ENCODE results near the gene NTM. TPM values are rescaled to one million over a fixed set of nuclear protein-coding genes. Genes with fewer than 3 reads are reported as not detected.

Gene NTM
- total and polyA plus RNA-seq, 10 donors, result 0.13 to 1.6 (median 0.67) TPM

DNA sequence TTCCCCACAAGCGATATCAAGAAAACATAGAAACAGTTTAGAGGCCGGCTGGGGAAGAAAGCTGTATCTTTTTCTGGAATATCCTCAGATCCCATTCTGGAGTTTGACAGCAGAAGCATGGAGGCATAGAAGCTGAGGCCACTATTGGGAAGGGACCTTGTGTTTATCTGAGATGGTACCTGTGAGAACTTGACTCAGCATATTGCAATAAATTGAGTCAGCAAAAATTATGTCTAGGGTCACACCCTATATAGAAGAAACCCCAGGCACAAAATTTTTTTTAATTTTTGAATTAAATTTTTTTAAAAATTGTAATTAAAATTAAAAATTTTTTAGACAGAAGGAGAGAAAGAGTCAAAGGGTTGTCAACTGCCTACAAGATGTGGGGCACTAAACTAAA lies 178.7 kb downstream of the NTM start:
- Histone ChIP-seq H3K27ac (no peak overlapping the region), H3K4me1 (no peaks in the 10 kb centered on the region), H3K36me3 (no peaks in the 10 kb centered on the region), H3K9me3 (no peaks in the 10 kb centered on the region), H3K27me3 (replicated peaks in 1 of 7) (no peaks in the 10 kb centered on the region), H3K4me3 (no peak overlapping the region)
- WGBS, 5 donors, result 91 to 94% (median 93%) methylated on average over 2 of the region's 2 CpGs
- TF ChIP-seq POLR2AphosphoS5 (IDR thresholded peaks at IDR 0.05) (no peak), POLR2A (IDR thresholded peaks at IDR 0.05) (no peak)
- TF ChIP-seq, protein P1, sequence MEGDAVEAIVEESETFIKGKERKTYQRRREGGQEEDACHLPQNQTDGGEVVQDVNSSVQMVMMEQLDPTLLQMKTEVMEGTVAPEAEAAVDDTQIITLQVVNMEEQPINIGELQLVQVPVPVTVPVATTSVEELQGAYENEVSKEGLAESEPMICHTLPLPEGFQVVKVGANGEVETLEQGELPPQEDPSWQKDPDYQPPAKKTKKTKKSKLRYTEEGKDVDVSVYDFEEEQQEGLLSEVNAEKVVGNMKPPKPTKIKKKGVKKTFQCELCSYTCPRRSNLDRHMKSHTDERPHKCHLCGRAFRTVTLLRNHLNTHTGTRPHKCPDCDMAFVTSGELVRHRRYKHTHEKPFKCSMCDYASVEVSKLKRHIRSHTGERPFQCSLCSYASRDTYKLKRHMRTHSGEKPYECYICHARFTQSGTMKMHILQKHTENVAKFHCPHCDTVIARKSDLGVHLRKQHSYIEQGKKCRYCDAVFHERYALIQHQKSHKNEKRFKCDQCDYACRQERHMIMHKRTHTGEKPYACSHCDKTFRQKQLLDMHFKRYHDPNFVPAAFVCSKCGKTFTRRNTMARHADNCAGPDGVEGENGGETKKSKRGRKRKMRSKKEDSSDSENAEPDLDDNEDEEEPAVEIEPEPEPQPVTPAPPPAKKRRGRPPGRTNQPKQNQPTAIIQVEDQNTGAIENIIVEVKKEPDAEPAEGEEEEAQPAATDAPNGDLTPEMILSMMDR (IDR thresholded peaks at IDR 0.05 in 8 of 11, conservative IDR thresholded peaks at IDR 0.05 in 3 of 11), result no peak
- no peak for DNase-seq
- intact Hi-C loops (cut with DNase I; ENCODE audit: low total_unique reads), result no loop called here

DNA sequence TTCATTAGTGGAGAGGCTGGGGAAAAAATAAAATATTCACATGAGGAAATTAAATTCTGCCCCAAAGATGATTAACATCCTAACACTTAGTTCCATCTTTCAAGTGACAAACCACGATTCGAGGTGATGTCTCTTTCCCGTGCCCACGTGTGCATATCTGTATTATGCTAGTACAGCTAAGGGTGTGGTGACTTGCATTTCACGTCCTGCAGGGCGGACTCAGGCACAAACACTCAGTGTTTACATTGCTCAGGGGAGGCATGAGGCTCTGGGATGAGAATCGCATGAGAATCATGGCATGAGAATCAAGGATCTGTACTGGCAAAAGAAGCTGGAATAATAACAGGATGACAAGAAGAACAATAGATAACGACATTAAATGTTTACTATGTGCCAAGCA lies 179.4 kb downstream of the NTM start:
- no peaks in the 10 kb centered on the region for H3K36me3 ChIP-seq
- WGBS, 5 donors, result 72 to 81% (median 76%) methylated on average over 8 of the region's 8 CpGs
- H3K4me1 ChIP-seq, result no peaks in the 10 kb centered on the region
- H3K27ac ChIP-seq, result no peak overlapping the region
- no peak overlapping the region for H3K4me3 ChIP-seq
- H3K27me3 ChIP-seq (replicated peaks in 1 of 7), result no peaks in the 10 kb centered on the region
- intact Hi-C loops (cut with DNase I; ENCODE audit: low total_unique reads), result no loop called here
- DNase-seq, result no peak
- no peak for TF ChIP-seq POLR2AphosphoS5 (IDR thresholded peaks at IDR 0.05)
- TF ChIP-seq, protein P1 (IDR thresholded peaks at IDR 0.05 in 8 of 11, conservative IDR thresholded peaks at IDR 0.05 in 3 of 11), result no peak
- TF ChIP-seq POLR2A (IDR thresholded peaks at IDR 0.05), result no peak
- H3K9me3 ChIP-seq, result no peaks in the 10 kb centered on the region

DNA sequence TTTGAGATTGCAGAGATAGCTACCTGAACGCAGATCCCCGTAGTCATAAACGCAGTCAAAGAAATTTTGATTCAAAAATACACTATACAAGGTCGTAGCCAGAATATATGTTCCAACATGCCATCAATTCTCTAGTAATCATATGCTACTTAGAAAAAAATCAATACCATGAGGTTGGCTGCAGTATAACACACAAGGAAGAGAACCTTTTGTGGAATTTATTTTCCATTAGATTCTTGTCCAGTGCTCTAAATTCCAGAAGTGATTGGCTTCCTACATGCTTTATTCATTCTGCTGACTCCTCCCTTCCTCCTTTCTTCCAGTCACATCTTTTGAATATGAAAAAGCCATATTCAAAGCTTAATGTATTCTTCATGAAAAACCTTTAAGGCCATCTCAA lies 189.9 kb downstream of the NTM start:
- H3K27me3 ChIP-seq (replicated peaks in 1 of 7), result no peaks in the 10 kb centered on the region
- DNase-seq, result no peak
- no peak overlapping the region for H3K27ac ChIP-seq
- TF ChIP-seq, protein P1 (IDR thresholded peaks at IDR 0.05 in 8 of 11, conservative IDR thresholded peaks at IDR 0.05 in 3 of 11), result no peak
- TF ChIP-seq POLR2A (IDR thresholded peaks at IDR 0.05) (no peak), POLR2AphosphoS5 (IDR thresholded peaks at IDR 0.05) (no peak)
- no peaks in the 10 kb centered on the region for H3K36me3 ChIP-seq
- H3K4me1 ChIP-seq, result no peaks in the 10 kb centered on the region
- WGBS, 5 donors, result 65 to 89% (median 85%) methylated on average over 4 of the region's 4 CpGs
- intact Hi-C loops (cut with DNase I; ENCODE audit: low total_unique reads), result no loop called here
- H3K4me3 ChIP-seq, result no peak overlapping the region
- no peaks in the 10 kb centered on the region for H3K9me3 ChIP-seq

DNA sequence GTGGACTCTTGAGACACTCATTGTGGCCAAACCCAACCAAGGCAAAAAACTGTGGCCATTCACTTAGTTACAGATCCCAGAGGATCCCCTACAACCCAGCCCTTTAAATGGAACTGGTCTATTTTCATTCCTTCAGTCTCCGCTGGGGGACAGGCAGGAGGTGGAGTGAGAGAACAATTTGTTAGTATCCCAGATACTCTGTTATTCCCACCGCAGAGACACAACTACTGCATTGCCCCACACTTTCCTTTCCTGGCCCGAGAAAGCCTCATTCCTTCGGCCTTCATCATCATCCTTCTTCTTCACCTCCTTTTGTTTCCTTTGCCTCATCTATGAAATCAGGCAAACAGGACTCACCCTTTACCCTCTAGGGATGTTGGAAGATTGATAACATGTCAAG lies 191.1 kb downstream of the NTM start:
- WGBS, 5 donors, result 71 to 79% (median 78%) methylated on average over 4 of the region's 4 CpGs
- Histone ChIP-seq H3K27ac (no peak overlapping the region), H3K27me3 (replicated peaks in 1 of 7) (no peaks in the 10 kb centered on the region), H3K36me3 (no peaks in the 10 kb centered on the region), H3K9me3 (no peaks in the 10 kb centered on the region), H3K4me3 (no peak overlapping the region), H3K4me1 (no peaks in the 10 kb centered on the region)
- TF ChIP-seq POLR2AphosphoS5 (IDR thresholded peaks at IDR 0.05) (no peak), POLR2A (IDR thresholded peaks at IDR 0.05) (no peak)
- TF ChIP-seq, protein P1 (IDR thresholded peaks at IDR 0.05 in 8 of 11, conservative IDR thresholded peaks at IDR 0.05 in 3 of 11), result no peak
- no peak for DNase-seq
- intact Hi-C loops (cut with DNase I; ENCODE audit: low total_unique reads), result no loop called here

All from spleen (tissue), 11 donors.